Tongue (tissue), 2 donors: Measurements from ENCODE around the gene KLF18. TPM values are rescaled to one million over a fixed set of nuclear protein-coding genes. Genes with fewer than 3 reads are reported as not detected.
"Not testable (repeated sequence)": the region's sequence is repeated elsewhere in the genome, so short reads cannot be mapped to it uniquely, and the experiment has no call there.

Experiments
- DNase-seq: peaks from one replicate; pipeline ENCODE4 v3.0.0-alpha.2; 2015
- total RNA-seq: library from RNA; depleted of rRNA; stranded (reverse); fragments of >200 nt; gene quantifications from one replicate; pipeline ENCODE4 v1.2.3, GENCODE V29; 2014

Gene KLF18
- not detected for total RNA-seq

DNA sequence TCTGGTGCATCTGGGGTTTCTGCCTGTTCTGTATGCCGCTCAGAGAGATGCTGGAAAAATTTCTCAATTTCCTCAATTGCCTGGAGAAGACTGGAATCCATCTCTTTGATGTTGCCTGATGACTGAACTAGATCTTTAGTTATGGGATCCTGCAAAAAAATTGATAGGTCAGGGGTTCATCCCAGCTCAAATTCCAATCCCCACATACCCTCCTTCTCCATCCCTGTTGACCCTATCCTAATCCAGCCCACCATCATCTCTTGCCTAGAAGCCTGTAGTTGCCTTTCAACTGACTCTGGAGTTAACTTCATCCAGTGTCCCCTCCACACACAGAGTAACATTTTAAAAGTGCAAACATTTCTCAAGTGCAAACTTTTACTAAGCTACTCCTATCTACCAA is at the start of gene KLF18:
Gene KLF18 (minus strand): TSS at position 101 of the 400 bp plus-strand sequence. CDS start 0 bp downstream, at position 101.
- no peak for DNase-seq

DNA sequence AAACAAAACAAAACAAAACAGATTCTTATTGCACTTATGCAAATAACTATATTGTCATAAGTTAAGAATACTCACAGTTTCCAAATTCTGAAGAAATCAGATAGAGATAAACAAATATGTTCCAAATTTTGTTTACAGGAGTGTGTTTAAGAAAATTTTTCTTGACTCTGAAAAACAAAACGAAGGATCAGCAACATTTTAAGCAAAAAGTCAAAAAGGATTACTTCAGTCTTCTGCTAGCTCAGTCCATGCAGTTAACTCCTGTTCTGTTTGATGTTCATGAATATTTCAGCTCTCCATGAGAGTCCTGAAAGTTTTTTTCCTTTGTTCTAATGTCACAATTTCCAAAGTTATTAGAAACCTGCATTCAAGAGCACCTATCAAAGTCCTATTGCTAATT is 33.2 kb upstream of the KLF18 start:
- DNase-seq, result no peak

DNA sequence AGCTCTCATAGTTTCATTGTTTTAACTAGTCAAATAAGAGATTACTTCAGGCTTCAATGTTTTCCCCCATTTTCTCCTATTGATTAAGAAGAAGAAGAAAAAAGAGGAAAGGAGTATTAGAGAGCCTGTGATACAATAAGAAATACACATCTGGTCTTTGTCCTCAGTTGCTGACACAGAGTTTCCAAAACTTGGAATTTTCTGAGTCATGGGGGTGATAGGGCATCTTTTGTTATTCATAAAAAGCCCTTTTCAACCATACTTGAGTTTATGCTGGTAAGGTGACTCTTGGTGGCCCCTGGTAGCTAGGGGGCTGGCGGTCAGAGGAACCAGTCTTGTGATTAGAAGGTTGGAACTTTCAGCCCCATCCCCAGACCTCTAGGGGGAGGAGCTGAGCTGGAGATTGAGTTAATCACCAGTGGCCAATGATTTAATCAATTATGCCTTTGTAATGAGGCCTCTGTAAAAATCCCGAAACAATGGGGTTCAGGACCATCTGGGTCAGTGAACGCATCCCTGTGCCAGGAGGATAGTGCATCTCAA is 28.9 kb upstream of the KLF18 start:
- DNase-seq, result no peak

DNA sequence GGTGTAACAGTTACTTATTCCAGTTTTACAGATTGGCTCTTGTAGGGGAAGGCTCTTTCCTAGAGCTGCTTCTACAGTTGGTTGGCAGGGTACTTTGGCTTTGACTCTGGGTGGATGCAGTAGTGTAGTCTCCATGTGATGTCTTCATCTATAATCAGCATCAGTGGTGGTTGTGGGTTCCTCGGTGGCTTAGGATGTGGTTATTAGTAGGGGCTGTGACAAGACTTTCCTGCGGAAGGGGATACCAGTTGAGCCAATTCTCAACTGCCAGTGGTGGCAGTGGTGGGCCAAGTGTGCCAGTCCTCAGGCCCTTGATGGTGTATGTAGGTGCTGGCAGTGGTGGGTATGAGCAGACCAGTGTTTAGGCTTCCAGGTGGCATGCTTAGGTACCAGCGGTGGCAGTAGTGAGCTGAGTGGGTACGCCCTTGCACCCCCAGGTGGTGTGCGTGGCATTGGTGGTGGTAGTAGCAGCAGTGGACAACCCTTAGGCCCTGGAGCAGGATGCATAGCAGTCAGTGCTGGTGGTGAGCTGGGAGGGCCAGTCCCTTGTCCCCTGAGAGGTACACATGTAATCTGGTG is 27.2 kb upstream of the KLF18 start:
- no peak for DNase-seq

DNA sequence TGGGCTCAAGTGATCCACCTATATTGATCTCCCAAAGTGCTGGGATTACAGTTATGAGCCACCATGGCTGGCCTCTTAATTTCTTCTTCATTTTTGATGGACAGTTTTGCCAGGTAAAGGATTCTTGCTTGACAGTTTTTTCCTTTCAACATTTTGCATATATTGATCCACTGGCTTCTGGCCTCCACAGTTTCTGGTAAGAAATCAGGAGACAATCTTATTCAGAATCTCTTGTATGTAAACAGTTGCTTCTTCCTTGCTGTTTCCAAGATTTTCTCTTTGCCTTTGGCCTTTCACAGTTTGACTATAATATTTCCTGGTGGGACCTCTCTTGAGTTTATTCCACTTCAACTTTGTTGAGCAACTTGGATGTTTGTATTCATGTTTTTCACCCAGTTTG is 20.1 kb upstream of the KLF18 start:
- no peak for DNase-seq

DNA sequence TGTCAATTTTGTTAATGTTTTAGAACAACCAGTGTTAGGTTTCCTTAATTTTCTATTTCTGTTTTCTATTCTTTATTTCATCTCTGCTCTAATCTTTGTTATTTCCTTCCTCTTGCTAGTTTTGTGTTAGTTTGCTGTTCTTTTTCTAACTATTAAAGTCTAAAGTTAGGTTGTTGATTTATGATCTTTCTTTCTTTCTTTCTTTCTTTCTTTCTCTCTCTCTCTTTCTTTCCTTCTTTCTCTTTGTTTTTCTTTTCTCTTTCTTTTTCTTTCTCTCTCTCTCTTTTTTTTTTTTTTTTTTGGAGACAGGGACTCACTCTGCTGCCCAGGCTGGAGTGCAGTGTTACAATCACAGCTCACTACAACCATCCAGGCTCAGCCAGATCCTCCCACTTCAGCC is 17.4 kb upstream of the KLF18 start:
- DNase-seq, result no peak

DNA sequence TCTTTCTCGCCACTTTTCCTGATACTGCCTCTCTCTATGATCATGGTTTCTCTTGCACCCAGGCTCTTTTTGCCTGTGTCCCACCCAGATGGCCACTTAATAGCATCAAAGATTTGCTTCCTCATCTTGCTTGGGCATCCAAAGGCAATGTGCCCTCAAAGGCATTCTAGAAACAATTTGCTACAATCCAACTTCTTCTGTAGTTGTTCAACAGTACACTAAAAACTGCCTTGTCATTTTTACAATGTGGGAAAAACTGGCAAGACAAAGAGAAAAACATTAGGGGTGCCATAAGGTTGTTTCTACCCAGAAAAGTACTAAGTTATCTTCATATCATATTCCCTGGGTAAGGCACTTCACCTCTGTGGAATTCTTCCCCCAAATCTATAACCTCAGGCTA is 16.5 kb upstream of the KLF18 start:
- no peak for DNase-seq

DNA sequence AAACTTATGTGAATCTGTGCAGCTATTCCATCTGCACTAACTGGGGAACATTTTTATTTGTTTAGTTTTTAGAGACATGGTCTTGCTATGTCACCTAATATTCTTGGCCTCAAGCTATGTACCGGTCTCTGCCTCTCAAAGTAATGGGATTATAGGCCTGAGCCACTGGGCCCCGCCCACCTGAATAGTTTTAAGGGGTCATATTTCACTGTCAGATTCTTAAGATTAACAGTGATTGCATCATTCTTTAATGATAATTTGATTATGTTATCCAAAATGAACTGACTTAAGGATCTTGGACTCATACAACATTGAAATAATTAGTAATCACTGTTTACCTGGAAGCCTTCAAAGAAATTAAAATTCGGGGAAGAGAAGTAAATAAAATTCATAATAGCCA is 12.6 kb upstream of the KLF18 start:
- DNase-seq, result peak; percentile 9

DNA sequence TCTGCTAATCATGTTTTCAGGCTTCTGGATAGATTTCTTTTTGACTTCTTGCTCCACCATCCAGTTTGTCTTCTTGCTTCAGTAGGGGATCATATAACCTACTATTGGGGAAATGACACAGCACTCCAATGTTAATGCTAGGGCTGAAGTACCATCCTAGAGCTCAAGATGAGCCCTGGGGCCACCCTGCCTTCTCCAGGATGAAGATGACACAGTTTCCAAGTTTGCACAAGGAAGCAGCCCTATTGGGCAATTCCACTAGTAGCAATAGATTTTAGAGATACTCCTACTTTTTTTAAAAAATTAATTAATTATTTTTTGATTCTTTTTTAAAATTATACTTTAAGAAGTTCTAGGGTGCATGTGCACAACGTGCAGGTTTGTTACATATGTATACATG is 11.3 kb upstream of the KLF18 start:
- DNase-seq, result no peak

DNA sequence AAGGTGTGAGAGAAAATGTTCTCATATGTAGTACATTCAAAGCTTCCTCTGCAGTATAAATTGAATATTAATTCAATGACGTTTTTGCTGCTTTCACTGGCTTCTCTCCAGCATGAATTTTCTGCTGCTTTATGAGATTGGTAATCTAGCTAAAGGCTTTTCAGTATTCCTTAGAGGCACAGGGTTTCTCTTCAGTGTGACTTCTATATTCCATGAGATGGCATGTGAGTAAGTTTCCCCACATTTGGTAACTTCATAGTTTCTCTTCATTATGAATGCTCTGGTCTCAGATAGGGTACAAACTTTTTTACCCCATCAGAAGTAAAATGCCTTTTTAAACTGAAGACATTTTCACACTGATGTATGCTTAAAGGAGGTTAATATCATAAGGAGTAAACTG is 10.4 kb upstream of the KLF18 start:
- DNase-seq, result no peak

DNA sequence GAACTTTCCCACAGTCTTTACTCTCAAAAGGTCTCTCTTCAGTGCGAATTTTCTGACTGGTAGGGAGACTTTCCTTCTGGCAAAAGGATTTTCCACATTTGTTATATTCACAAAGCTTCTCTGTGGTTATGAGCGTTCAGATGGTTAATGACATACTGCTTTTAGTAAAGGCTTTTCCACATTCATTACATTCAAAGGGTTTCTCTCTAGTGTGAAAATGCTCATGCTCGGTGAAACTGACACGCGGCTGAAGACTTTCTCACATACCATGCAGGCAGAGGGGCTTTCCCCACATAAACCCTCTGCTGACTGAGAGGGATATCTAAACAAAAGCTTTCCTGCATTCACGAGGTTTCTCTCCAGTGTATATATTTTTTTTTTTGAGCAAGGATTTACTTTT is 9.9 kb upstream of the KLF18 start:
- no peak for DNase-seq

DNA sequence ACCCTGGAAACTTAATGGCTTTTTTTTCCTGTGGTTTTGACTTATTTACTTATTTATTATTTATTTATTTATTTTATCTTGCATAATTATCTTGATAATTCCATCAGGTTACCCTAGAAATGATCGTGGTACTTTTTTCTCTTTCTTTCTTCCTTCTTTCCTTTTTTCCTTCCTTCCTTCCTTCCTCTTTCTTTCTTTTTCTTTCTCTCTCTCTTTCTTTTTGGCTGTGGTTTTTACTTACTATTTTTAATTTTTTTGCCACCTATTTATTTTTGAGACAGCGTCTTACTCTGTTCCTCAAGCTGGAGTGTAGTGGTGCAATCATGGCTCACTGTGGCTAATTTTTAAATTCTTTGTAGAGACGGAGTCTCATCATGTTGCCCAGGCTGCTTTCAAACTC is 6.2 kb upstream of the KLF18 start:
- no peak for DNase-seq

DNA sequence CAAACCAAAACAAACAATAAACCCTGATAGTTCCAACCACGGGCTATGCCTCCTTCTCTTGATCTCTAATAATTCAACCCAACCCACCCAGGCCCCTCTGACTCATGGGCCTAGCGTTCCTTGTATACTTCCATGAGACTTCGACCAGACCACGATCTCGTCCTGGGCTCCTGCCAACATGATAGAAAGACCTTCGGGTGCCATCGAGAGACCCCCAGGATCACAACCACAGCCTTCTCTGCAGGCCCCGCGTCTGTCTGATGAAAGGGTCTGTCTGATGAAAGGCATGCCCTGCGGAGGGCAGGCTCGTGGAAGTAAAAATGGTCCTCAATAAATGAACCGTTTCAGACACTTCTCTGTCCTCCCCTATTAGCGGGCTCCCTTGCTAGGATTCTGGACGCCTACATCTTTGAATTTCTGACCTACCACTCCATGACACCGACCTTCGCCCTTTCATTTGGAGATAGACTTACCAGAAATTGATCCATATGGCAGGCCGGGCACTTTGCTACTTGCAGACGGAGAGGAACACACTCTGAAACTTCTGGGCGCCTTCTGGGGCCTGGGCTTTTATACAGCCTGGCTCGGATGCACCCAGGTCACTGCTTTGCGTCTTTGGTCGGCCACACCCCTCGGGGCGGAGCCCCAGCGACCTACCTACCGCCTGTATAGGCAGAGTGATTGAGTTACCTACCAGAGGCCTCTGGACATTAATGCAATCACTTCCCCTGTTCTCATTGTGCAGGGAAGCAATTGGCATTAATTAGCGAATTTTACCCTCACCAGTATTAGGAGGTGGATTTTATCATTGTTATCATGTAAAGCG is 5.3 kb upstream of the KLF18 start:
- DNase-seq, result no peak

DNA sequence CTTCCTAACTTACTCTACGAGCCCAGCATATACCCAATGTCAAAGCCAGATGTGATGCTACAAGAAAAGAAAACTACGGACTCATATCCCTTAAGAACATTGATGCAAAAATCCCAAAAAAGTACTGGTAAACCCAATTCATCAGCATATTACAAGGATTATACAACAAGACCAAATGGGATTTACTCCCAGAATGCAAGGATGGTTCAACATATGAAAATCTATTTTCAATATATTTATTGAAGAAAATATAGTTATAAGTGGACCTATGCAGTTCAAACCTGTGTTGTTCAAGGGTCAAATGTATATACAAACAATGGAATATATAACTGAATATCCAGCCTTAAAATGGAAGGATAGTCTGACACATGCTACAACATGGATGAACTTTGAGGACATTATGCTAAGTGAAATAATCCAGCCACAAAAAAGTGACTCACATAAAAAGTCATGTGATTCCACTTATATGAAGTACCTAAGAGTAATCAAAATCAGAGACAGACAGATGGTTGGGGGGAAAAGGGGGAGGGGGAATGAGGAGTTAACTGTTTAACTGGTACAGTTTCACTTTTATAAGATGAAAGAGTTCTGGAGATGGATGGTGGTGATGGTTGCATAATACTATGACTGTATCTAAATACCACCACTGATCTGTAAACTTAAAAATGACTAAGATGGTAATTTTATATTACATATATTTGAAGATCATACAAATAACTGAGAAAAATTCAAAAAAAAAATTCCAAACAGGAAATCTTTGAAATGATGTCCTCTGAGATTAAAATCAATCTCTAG is 3.7 kb upstream of the KLF18 start:
- DNase-seq, result no peak

DNA sequence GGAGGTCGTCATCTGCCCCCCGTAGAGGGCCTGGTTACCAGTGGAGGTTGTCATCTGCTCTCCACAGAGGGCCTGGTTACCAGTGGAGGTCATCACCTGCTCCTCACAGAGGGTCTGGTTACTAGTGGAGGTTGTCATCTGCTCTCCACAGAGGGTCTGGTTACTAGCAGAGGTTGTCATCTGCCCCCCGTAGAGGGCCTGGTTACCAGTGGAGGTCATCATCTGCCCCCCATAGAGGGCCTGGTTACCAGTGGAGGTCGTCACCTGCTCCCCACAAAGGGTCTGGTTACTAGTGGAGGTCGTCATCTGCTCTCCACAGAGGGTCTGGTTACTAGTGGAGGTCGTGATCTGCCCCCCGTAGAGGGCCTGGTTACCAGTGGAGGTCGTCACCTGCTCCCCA is 1.9 kb downstream of the KLF18 start:
- DNase-seq, result not testable (repeated sequence)

DNA sequence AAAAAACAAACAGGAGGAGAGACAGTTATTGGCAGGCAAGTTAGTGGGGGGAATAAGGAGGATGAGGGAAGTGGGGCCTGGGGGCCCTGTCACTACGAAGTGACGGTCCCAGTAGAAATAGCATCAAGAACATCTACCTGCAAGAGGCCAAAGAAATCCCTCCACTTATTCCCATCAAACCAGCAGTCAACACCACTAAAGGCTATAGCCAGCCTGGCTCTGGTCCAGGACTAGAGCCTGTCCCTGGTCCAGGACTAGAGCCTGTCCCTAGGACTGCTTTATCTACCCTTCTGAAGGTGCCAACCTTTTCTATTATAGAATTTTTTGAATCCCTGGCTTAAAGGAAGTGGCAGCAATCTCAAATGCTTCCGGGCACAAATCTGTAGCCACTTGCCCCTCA is 3.2 kb downstream of the KLF18 start:
- no peak for DNase-seq

DNA sequence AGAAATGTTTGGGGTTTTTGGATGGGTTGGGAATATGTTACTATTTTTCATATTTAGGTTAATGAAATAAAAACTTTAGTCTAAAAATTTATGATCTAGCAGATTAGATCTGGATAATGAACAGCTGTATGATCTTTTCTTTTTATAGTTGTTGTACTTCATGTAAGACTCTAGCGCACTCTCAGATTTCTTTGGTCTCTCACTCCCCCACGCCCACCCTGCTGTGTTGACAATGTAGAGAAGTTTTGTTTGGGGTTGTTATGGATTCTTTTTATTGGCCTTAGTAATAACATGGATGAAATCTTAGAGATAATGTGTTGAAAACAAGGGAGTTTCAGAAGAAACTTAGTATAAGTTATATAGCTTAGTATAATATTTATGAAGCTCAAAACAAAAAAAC is 5.5 kb downstream of the KLF18 start:
- DNase-seq, result no peak

DNA sequence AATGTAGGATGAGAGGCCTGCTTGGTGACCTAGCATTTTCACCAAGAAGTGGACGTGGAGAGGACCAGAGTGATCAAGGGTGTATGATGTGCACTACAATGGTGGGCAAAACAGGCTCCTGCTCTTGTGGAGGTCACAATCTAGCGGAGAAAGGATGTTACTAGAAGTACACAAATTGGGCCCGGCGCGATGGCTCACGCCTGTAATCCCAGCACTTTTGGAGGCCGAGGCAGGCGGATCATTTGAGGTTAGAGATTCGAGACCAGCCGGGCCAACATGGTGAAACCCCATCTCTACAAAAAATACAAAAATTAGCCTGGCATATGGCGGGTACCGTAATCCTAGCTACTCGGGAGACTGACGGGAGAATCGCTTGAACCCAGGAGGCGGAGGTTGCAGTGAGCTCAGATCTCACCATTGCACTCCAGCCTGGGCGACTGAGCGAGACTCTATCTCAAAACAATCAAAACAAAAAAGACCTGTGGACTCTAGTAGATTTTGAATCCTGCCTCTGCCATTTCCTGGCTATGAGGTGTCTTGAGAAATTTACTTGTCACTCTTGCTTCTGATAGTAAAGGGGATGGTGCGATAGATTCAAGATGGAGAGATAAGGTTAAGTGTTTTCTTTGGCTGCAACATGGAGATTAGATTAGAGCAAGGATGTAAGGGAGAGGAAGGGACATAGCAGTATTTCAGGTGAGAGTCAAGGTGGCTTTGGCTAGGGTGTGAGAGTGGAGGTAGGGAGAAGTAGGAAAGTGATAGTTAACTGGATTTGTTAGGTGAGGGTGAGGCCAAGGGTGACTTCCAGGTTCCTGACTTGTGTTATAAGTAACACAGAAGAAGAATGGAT is 7.1 kb downstream of the KLF18 start:
- no peak for DNase-seq

DNA sequence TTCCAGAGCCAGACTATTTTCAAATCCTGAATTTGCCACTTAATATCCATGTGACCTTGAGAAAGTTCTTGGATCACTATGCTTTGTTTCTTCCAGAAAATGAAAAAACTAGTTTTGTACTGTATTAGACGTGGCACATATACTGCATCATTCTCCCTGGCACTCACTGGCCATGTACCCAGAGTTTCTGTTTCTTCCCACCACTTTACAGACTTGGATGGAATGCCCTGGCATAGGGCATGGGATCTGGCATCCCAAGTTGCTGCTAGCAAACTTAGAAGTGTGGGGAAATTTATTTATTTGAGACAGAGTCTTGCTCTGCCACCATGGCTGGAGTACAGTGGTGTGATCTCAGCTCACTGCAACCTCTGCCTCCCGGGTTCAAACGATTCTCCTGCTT is 10.0 kb downstream of the KLF18 start:
- no peak for DNase-seq

DNA sequence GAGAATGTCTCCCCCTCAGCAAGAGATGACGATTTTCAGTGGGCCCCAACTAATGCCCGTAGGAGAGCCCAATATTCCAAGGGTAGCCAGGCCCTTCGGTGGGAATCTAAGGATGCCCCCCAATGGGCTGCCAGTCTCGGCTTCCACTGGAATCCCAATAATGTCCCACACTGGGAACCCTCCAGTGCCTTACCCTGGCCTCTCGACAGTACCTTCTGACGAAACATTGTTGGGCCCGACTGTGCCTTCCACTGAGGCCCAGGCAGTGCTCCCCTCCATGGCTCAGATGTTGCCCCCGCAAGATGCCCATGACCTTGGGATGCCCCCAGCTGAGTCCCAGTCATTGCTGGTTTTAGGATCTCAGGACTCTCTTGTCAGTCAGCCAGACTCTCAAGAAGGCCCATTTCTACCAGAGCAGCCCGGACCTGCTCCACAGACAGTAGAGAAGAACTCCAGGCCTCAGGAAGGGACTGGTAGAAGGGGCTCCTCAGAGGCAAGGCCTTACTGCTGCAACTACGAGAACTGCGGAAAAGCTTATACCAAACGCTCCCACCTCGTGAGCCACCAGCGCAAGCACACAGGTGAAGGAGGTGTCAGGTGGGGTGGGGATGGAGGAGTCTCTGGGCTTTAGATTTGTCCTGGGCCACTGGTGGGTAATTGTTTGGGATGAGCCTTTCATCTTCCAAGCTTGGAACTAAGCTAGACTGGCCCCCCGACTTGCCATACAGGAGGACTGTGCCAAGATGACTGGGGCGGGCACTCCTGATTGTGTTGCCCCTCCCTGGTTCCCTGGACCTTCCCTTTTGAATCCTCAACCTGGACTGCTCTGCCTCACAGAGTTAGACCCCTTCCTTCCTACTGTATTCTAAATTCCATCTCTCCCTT is 11.6 kb downstream of the KLF18 start:
- DNase-seq, result no peak

DNA sequence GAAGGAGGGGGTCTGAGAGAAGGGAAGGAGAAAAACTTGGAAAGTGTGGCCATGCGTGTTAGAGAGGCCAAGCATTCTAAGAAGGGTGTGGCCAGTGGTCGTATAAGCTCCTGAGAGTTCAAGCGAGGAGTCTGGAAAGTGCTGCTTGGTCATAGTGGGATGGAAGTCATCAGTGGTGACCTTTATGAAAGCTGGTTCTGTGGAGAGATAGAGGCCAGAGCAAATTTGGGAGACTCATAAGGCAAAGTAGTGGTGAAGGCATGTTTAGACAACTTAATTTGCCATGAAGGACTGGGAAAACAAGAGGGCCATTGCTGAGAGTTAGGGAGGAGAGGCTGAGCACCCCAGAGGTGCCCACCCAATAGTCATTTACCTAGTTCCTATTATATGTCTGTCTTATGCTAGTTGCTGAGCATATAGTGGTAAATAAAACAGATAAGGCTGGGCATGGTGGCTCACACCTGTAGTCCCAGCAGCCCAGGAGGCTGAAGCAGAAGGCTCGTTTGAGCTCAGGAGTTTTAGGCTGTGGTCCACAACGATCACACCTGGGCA is 21.0 kb downstream of the KLF18 start:
- DNase-seq, result no peak
